ENCODE results near the gene AP1S1.

GRCh38 chr7:101119876-101120275, 34.4 kb upstream of the AP1S1 start:
- TF ChIP-seq CTCF (IDR thresholded peaks at IDR 0.05; ENCODE audit: low read depth, low read length, poor library complexity, severe bottlenecking) (no peak), EZH2phosphoT487 (IDR thresholded peaks at IDR 0.05; ENCODE audit: borderline replicate concordance, low read length) (no peak)

All from DOHH2 (cell line).